A549 (cell line): ENCODE results near the gene IGFBP4. TPM values are rescaled to one million over a fixed set of nuclear protein-coding genes. Genes with fewer than 3 reads are reported as not detected.

ENCODE experiments used
- ATAC-seq, 2 experiments: fragments of 200-7000 bp in 1 of 2; fragments of >200 bp in 1 of 2; cut with Nextera tagmentation in 1 of 2; cut with Tn5 transposase in 1 of 2; 3 replicates each; pipeline versions ENCODE4 v1.8.0 to v1.9.1; 2018 to 2020; ENCODE audit warnings: mild to moderate bottlenecking in 1 of 2, moderate library complexity in 1 of 2
- CTCF ChIA-PET: fragments of 300-600 bp; sonication (Branson Sonifier 250); formaldehyde crosslinking; extraction: SDS; loops from one replicate; lab custom pipeline; 2021; ENCODE audit warnings: antibody characterized with exemption, inconsistent platforms; lab: Yijun Ruan, JAX
- POLR2A ChIA-PET: fragments of 350-600 bp; formaldehyde crosslinking; extraction: SDS; loops from one replicate; lab custom pipeline; 2021; ENCODE audit warnings: antibody characterized with exemption, inconsistent platforms; lab: Yijun Ruan, JAX
- DNase-seq, 2 experiments: peaks; one replicate each; pipeline versions ENCODE4 v3.0.0 to v3.0.0-alpha.2; 2011 to 2016; ENCODE audit warnings: low read depth in 1 of 2, low spot score in 1 of 2
- FAIRE-seq: peaks from 2 replicates; lab custom pipeline; 2011; peaks lifted over from hg19 to GRCh38; lab: Jason Lieb, UNC
- H3K27ac ChIP-seq, 2 experiments: fragments of >200 bp; sonication (Bioruptor Twin); formaldehyde crosslinking; 3 replicates each; pipeline ENCODE4 v1.5.1; 2016 to 2017
- H3K4me1 ChIP-seq: fragments of >200 bp; sonication (Bioruptor Twin); formaldehyde crosslinking; 3 replicates; pipeline ENCODE4 v1.6.1; 2016
- H3K4me2 ChIP-seq: fragments of >200 bp; sonication (Bioruptor Twin); formaldehyde crosslinking; 3 replicates; pipeline ENCODE4 v1.6.1; 2016
- H3K4me3 ChIP-seq: fragments of >200 bp; sonication (Bioruptor Twin); formaldehyde crosslinking; 3 replicates; pipeline ENCODE4 v1.5.1; 2016
- H3K9me3 ChIP-seq: fragments of >200 bp; sonication (Bioruptor Twin); formaldehyde crosslinking; 3 replicates; pipeline ENCODE4 v1.6.1; 2016
- ATOH8 ChIP-seq: fragments of 250-450 bp; sonication (Bioruptor Pico); IDR thresholded peaks from 2 replicates; pipeline ENCODE4 v1.5.0; 2020; ENCODE audit warnings: low read depth, mild to moderate bottlenecking, moderate library complexity
- BCL3 ChIP-seq: fragments of >200 bp; sonication (Bioruptor Twin); formaldehyde crosslinking; IDR thresholded peaks from 3 replicates; pipeline ENCODE4 v1.6.1; 2016
- CBX2 ChIP-seq: fragments of 200-600 bp; sonication (generic); IDR thresholded peaks from 2 replicates; pipeline ENCODE4 v1.6.1; 2016; ENCODE audit warnings: low read depth, mild to moderate bottlenecking, borderline replicate concordance
- CBX8 ChIP-seq: fragments of 200-600 bp; sonication (generic); IDR thresholded peaks from 2 replicates; pipeline ENCODE4 v1.6.1; 2016
- CEBPB ChIP-seq, 2 experiments: fragments of >200 bp in 1 of 2; sonication (Bioruptor Twin) in 1 of 2; formaldehyde crosslinking in 1 of 2; IDR thresholded peaks; 2 replicates each; pipeline ENCODE4 v1.6.1; 2012 to 2016
- CHD2 ChIP-seq: fragments of 150-350 bp; IDR thresholded peaks from 2 replicates; pipeline ENCODE4 v1.6.1; 2014; ENCODE audit warnings: low read length; ENCODE audit not compliant: partially characterized antibody
- CTCF ChIP-seq: fragments of >200 bp; sonication (Bioruptor Twin); formaldehyde crosslinking; IDR thresholded peaks from 3 replicates; pipeline ENCODE4 v1.5.1; 2016
- E2F6 ChIP-seq: IDR thresholded peaks from 2 replicates; pipeline ENCODE4 v1.6.1; 2012; ENCODE audit warnings: low read depth, borderline replicate concordance
- ELK1 ChIP-seq: fragments of 150-350 bp; IDR thresholded peaks from 2 replicates; pipeline ENCODE4 v1.6.1; 2014; ENCODE audit warnings: low read depth, mild to moderate bottlenecking, low read length
- EP300 ChIP-seq, 2 experiments: fragments of >200 bp; sonication (Bioruptor Twin); formaldehyde crosslinking; IDR thresholded peaks; 2 replicates in 1 of 2; 3 replicates in 1 of 2; pipeline ENCODE4 v1.6.1; 2016 to 2017
- FOSB ChIP-seq: fragments of 250-450 bp; sonication (Bioruptor Pico); IDR thresholded peaks from 2 replicates; pipeline ENCODE4 v1.5.0; 2020; ENCODE audit warnings: mild to moderate bottlenecking, moderate library complexity
- HOXA7 ChIP-seq: fragments of 250-450 bp; sonication (Bioruptor Pico); IDR thresholded peaks from 2 replicates; pipeline ENCODE4 v1.5.0; 2020; ENCODE audit warnings: mild to moderate bottlenecking, moderate library complexity
- HOXB13 ChIP-seq: fragments of 250-450 bp; sonication (Bioruptor Pico); IDR thresholded peaks from 2 replicates; pipeline ENCODE4 v1.5.0; 2020; ENCODE audit warnings: low read depth, mild to moderate bottlenecking, moderate library complexity
- HOXB5 ChIP-seq: fragments of 250-450 bp; sonication (Bioruptor Pico); IDR thresholded peaks from 2 replicates; pipeline ENCODE4 v1.5.0; 2020; ENCODE audit warnings: mild to moderate bottlenecking, moderate library complexity
- MAFK ChIP-seq: fragments of 450-650 bp; IDR thresholded peaks from 2 replicates; pipeline ENCODE4 v1.6.1; 2014; ENCODE audit not compliant: partially characterized antibody
- MAX ChIP-seq: IDR thresholded peaks from 2 replicates; pipeline ENCODE4 v1.6.1; 2012
- MYC ChIP-seq: IDR thresholded peaks from 2 replicates; pipeline ENCODE4 v1.6.1; 2012; ENCODE audit warnings: mild to moderate bottlenecking, inconsistent platforms, low read length, improper control_type of control experiment, borderline replicate concordance
- POLR2AphosphoS2 ChIP-seq: conservative IDR thresholded peaks from 2 replicates; pipeline ENCODE4 v1.6.1; 2012; ENCODE audit warnings: low read length, improper control_type of control experiment, inconsistent platforms
- RARB ChIP-seq: fragments of 250-450 bp; sonication (Bioruptor Pico); IDR thresholded peaks from 2 replicates; pipeline ENCODE4 v1.8.0; 2021; ENCODE audit warnings: mild to moderate bottlenecking, moderate library complexity
- REST ChIP-seq: fragments of 200-600 bp; sonication (generic); IDR thresholded peaks from 2 replicates; pipeline ENCODE4 v1.6.1; 2016; ENCODE audit warnings: antibody characterized with exemption, mild to moderate bottlenecking, moderate library complexity
- TFCP2L1 ChIP-seq: fragments of 250-450 bp; sonication (Bioruptor Pico); IDR thresholded peaks from 2 replicates; pipeline ENCODE4 v1.5.0; 2021; ENCODE audit warnings: mild to moderate bottlenecking
- USF2 ChIP-seq: fragments of 450-650 bp; IDR thresholded peaks from 2 replicates; pipeline ENCODE4 v1.6.1; 2014; ENCODE audit warnings: antibody characterized with exemption
- ZC3H11A ChIP-seq: fragments of 450-650 bp; IDR thresholded peaks from 2 replicates; pipeline ENCODE4 v1.6.1; 2014; ENCODE audit warnings: antibody characterized with exemption, mild to moderate bottlenecking
- WGBS: methylation state at CpG from one replicate; pipeline ENCODE4 v1.1.6; 2017; ENCODE audit errors: missing lambda C conversion rate; 5-methylcytosine and 5-hydroxymethylcytosine counted together
- polyA plus RNA-seq, 4 experiments: library from polyadenylated mRNA; depleted of rRNA in 3 of 4; stranded (reverse); fragments of >200 nt; fragmentation: RNase III in 1 of 4; extraction: RNeasy Plus Mini Kit Qiagen cat#74134 plus additional on column Dnase treatment in 1 of 4; gene quantifications; 2 replicates in 3 of 4; 3 replicates in 1 of 4; pipeline ENCODE4 v1.2.3, GENCODE V29; 2011 to 2017

IGFBP4 gene
- polyA plus RNA-seq, 2 of the 4 experiments (the other 2 are of a cell fraction): 1,080 to 1,829 TPM

- DNase-seq (no peak), ATAC-seq (no peak), FAIRE-seq (no peak)
- Histone ChIP-seq H3K4me3 (no peak overlapping the region), H3K4me2 (peak overlapping the region; percentile 61), H3K9me3 (no peaks in the 10 kb centered on the region), H3K4me1 (peaks cover 98% of the 10 kb centered on the region), H3K27ac (peak overlapping the region; percentile 96 to 97)
- TF ChIP-seq HOXA7 (no peak; the same call in 1 of the 2 replicates), FOSB (CRISPR knock-in tag) (peak; percentile 9; the same call in 1 of the 2 replicates), CBX8 (no peak), CTCF (no peak), POLR2AphosphoS2 (peak; percentile 95), CHD2 (no peak), REST (no peak), CBX2 (no peak), MAFK (no peak), HOXB5 (peak; percentile 38), E2F6 (no peak), HOXB13 (peak; percentile 74; the same call in 1 of the 2 replicates), MYC (no peak), ATOH8 (CRISPR knock-in tag) (0 out of 2 replicates have a peak, but pooled peaks have one; percentile 31), USF2 (no peak), EP300 (IDR thresholded peaks at IDR 0.05) (no peak), TFCP2L1 (CRISPR knock-in tag) (no peak), CEBPB (IDR thresholded peaks at IDR 0.05) (no peak), RARB (CRISPR knock-in tag) (no peak), BCL3 (0 out of 3 replicates have a peak, but pooled peaks have one; percentile 25), ELK1 (no peak), ZC3H11A (no peak), MAX (0 out of 2 replicates have a peak, but pooled peaks have one; percentile 13)
- 86% methylated on average over 7 of the region's 7 CpGs for WGBS
- ChIA-PET CTCF (interaction anchor here (0.8 to 15.5 kb wide), 14 partner anchors 8 to 170 kb away, joined by 3 to 379 read pairs (median 4); partner anchors contain the start of gene TNS4), POLR2A (interaction anchor here (0.6 to 4.7 kb wide), 11 partner anchors 7 to 417 kb away, joined by 3 to 42 read pairs (median 7); no protein-coding TSS in a partner anchor)
Observed at GRCh38 chr17:40487371-40488020, 44.2 kb downstream of the IGFBP4 start.
